Superior temporal gyrus (tissue), 1 donor: ENCODE measurements around the gene KRTAP3-2.

Source experiments
- DNase-seq: peaks from one replicate; pipeline ENCODE4 v3.0.0-alpha.2; 2016; ENCODE audit errors: extremely low spot score

KRTAP3-2 gene

GRCh38 chr17:41010441-41010840 lies 10.7 kb upstream of the KRTAP3-2 start:
- DNase-seq = peak; percentile 10

- DNase-seq = no peak
Measured at GRCh38 chr17:41009936-41010335, 10.2 kb upstream of the KRTAP3-2 start.

- no peak for DNase-seq
Measured at GRCh38 chr17:41009301-41009760, 9.6 kb upstream of the KRTAP3-2 start.

GRCh38 chr17:41008811-41009210 lies 9.1 kb upstream of the KRTAP3-2 start, which contains the start of gene KRTAP3-1:
TSS of gene KRTAP3-1 (minus strand) at chr17:41009128. CDS start at chr17:41009074, 54 bp downstream.
- DNase-seq = no peak

- DNase-seq = no peak
Measured at GRCh38 chr17:41004397-41004796, 4.7 kb upstream of the KRTAP3-2 start.

- DNase-seq = no peak
Measured at GRCh38 chr17:41003926-41004325, 4.2 kb upstream of the KRTAP3-2 start.

- no peak for DNase-seq
Measured at GRCh38 chr17:41002814-41003213, 3.1 kb upstream of the KRTAP3-2 start.

- no peak for DNase-seq
Measured at GRCh38 chr17:41001795-41002194, 2.1 kb upstream of the KRTAP3-2 start.

GRCh38 chr17:40997361-40997760 lies 2.3 kb downstream of the KRTAP3-2 start:
- DNase-seq = no peak

- no peak for DNase-seq
Measured at GRCh38 chr17:40996829-40997228, 2.9 kb downstream of the KRTAP3-2 start.

GRCh38 chr17:40995116-40995515 lies 4.6 kb downstream of the KRTAP3-2 start:
- DNase-seq = no peak

- DNase-seq = no peak
Measured at GRCh38 chr17:40993839-40994238, 5.9 kb downstream of the KRTAP3-2 start, which contains the start of gene KRTAP3-3. TSS of gene KRTAP3-3 (minus strand) at chr17:40994164. CDS start at chr17:40994097, 67 bp downstream.

- DNase-seq = no peak
Measured at GRCh38 chr17:40993084-40993483, 6.6 kb downstream of the KRTAP3-2 start.

GRCh38 chr17:40992666-40993065 lies 7.0 kb downstream of the KRTAP3-2 start:
- DNase-seq = no peak

GRCh38 chr17:40986920-40987319 lies 12.8 kb downstream of the KRTAP3-2 start:
- no peak for DNase-seq

- no peak for DNase-seq
Measured at GRCh38 chr17:40984226-40984625, 15.5 kb downstream of the KRTAP3-2 start, which contains the start of gene KRT40. TSS of gene KRT40 (minus strand) at chr17:40984326. CDS start at chr17:40984273, 53 bp downstream.

- no peak for DNase-seq
Measured at GRCh38 chr17:40981115-40981514, 18.6 kb downstream of the KRTAP3-2 start.

- DNase-seq = peak; percentile 68
Measured at GRCh38 chr17:40980596-40980995, 19.1 kb downstream of the KRTAP3-2 start.

GRCh38 chr17:40980117-40980516 lies 19.6 kb downstream of the KRTAP3-2 start:
- DNase-seq = no peak

GRCh38 chr17:40978575-40979151 lies 21.0 kb downstream of the KRTAP3-2 start:
- no peak for DNase-seq

GRCh38 chr17:40975516-40975915 lies 24.2 kb downstream of the KRTAP3-2 start:
- DNase-seq = no peak

GRCh38 chr17:40974366-40974765 lies 25.3 kb downstream of the KRTAP3-2 start:
- no peak for DNase-seq

GRCh38 chr17:40967582-40967981 lies 32.1 kb downstream of the KRTAP3-2 start:
- no peak for DNase-seq

- DNase-seq = no peak
Measured at GRCh38 chr17:40966848-40967247, 32.9 kb downstream of the KRTAP3-2 start, which contains the start of gene KRT39. TSS of gene KRT39 (minus strand) at chr17:40966948. CDS start at chr17:40966856, 92 bp downstream.
